Stomach (tissue), 4 donors: ENCODE data around the gene MIPOL1.

ENCODE experiments used
- CTCF ChIP-seq, 7 experiments: fragments of 450-650 bp in 4 of 7; fragments of 200-600 bp in 3 of 7; sonication (generic) in 3 of 7; IDR thresholded peaks; one replicate each; pipeline ENCODE4 v1.5.1; 2016 to 2019; ENCODE audit warnings: antibody characterized with exemption in 7 of 7, control low read depth in 2 of 7, mild to moderate bottlenecking in 1 of 7
- EP300 ChIP-seq: sonication (generic); formaldehyde crosslinking; IDR thresholded peaks from one replicate; pipeline ENCODE4 v1.6.1; 2017; ENCODE audit warnings: antibody characterized with exemption
- POLR2A ChIP-seq, 4 donors: fragments of 450-650 bp; IDR thresholded peaks; one replicate each; pipeline ENCODE4 v1.6.1; 2016; ENCODE audit warnings: antibody characterized with exemption in 4 of 4, control low read depth in 2 of 4, mild to moderate bottlenecking in 1 of 4, moderate library complexity in 1 of 4
- POLR2AphosphoS5 ChIP-seq, 3 donors: sonication (generic); formaldehyde crosslinking; IDR thresholded peaks; one replicate each; pipeline ENCODE4 v1.6.1; 2016; ENCODE audit warnings: antibody characterized with exemption in 3 of 3

GRCh38 chr14:37422319-37422718 lies 224.6 kb downstream of the MIPOL1 start:
- TF ChIP-seq EP300 (no peak), POLR2AphosphoS5 (IDR thresholded peaks at IDR 0.05) (no peak), CTCF (IDR thresholded peaks at IDR 0.05) (no peak), POLR2A (IDR thresholded peaks at IDR 0.05) (no peak)
